ENCODE measurements around the gene AVPI1. TPM values are rescaled to one million over a fixed set of nuclear protein-coding genes. Genes with fewer than 3 reads are reported as not detected.

AVPI1 gene
- total RNA-seq, 1 donor from 2014 or later: 5.6 TPM

DNA sequence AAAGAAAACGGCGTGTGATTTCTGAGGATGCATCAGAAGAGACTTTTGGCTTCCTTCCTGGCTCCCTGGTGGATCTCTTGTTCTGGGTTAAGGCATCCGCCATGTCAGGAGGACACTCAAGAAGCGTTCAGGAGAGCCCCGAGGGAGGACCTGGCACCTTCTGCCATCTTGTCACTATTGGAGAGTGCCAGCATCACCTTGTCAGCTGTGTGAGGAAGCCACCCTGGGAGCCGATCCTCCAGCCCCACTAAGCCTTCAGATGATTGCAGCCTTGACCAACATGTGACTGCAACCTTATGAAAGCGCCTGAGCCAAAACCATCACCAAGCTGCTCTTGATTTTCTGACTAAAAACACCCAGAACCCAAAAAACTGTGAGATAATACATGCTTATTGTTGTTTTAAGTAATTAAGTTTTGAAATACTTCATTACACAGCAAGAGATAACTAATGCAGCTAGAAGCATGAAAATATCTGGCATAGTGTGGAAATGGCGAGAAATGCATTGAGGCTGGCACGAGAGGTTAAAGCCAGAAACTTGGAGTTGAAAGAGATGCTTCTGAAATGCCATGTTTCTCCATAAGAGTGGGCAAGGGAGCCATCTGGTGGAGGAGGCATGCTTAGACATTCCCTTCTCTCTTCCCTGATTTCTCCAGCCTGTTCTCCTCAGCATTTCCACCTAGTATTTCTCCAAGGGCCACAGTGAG, 44.5 kb upstream of the AVPI1 start:
- Mint-ChIP-seq H3K9me3 (ENCODE audit: unreplicated experiment) (no peaks in the 10 kb centered on the region), H3K4me1 (ENCODE audit: low read depth, unreplicated experiment) (no peaks in the 10 kb centered on the region), H3K27me3 (ENCODE audit: low read depth, unreplicated experiment) (peaks cover 7% of the 10 kb centered on the region), H3K27ac (ENCODE audit: unreplicated experiment) (no peak overlapping the region), H3K4me3 (ENCODE audit: unreplicated experiment) (no peak overlapping the region), H3K36me3 (ENCODE audit: low read depth, unreplicated experiment) (peaks cover 3% of the 10 kb centered on the region)
- no peaks in the 10 kb centered on the region for H3K79me2 ChIP-seq (ENCODE audit: insufficient read depth, low read length)
- peak; percentile 98 for TF ChIP-seq CTCF (IDR thresholded peaks at IDR 0.05; ENCODE audit: insufficient read depth, low read depth, low read length)
- TF ChIP-seq EZH2 (IDR thresholded peaks at IDR 0.05; ENCODE audit: insufficient read depth, low read length): no peak
- no peaks in the 10 kb centered on the region for H3K9me3 ChIP-seq (ENCODE audit: insufficient read depth, low read depth, low read length)
- no peak overlapping the region for H3K4me2 ChIP-seq (ENCODE audit: low read length)
- peaks cover 2% of the 10 kb centered on the region for H3K4me1 ChIP-seq (ENCODE audit: insufficient read depth, low read length)
- no peak overlapping the region for H3K4me3 ChIP-seq (ENCODE audit: insufficient read depth, low read depth, low read length)
- no peaks in the 10 kb centered on the region for H3K36me3 ChIP-seq (ENCODE audit: insufficient read depth, low read length)
- no peak overlapping the region for H3K27ac ChIP-seq (ENCODE audit: low read depth, low read length)
- FAIRE-seq (no peak), DNase-seq (ENCODE audit: low read depth) (peak; percentile 44)
- H4K20me1 ChIP-seq (ENCODE audit: insufficient read depth, low read length): no peaks in the 10 kb centered on the region
- no peaks in the 10 kb centered on the region for H3K27me3 ChIP-seq (ENCODE audit: insufficient read depth, low read length)
- no peak overlapping the region for H2AFZ ChIP-seq (ENCODE audit: low read depth, low read length)
- H3K9ac ChIP-seq (ENCODE audit: low read length): no peak overlapping the region

DNA sequence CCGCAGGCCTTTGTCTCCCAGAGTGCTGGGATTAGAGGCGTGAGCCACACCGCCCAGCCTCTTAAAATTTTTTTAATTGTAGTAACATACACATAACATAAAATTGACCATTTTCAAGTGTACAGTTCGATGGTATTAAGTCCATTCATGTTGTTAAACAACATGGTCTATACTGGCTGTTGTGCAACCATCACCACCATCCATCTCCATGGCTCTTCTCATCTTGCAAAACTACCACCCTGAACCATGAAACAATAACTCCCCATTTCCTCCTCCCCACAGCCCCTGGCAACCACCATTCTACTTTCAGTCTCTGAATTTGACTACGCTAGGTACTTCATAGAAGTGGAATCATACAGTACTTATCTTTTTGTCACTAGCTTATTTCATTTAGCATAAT, 42.0 kb upstream of the AVPI1 start:
- no peaks in the 10 kb centered on the region for H3K36me3 ChIP-seq (ENCODE audit: insufficient read depth, low read length)
- no peaks in the 10 kb centered on the region for H4K20me1 ChIP-seq (ENCODE audit: insufficient read depth, low read length)
- H3K27me3 ChIP-seq (ENCODE audit: insufficient read depth, low read length): no peaks in the 10 kb centered on the region
- Mint-ChIP-seq H3K4me1 (ENCODE audit: low read depth, unreplicated experiment) (peaks cover 4% of the 10 kb centered on the region), H3K27me3 (ENCODE audit: low read depth, unreplicated experiment) (no peaks in the 10 kb centered on the region), H3K9me3 (ENCODE audit: unreplicated experiment) (no peaks in the 10 kb centered on the region), H3K4me3 (ENCODE audit: unreplicated experiment) (no peak overlapping the region), H3K36me3 (ENCODE audit: low read depth, unreplicated experiment) (peaks cover 3% of the 10 kb centered on the region), H3K27ac (ENCODE audit: unreplicated experiment) (no peak overlapping the region)
- no peak overlapping the region for H2AFZ ChIP-seq (ENCODE audit: low read depth, low read length)
- H3K4me2 ChIP-seq (ENCODE audit: low read length): no peak overlapping the region
- H3K9me3 ChIP-seq (ENCODE audit: insufficient read depth, low read depth, low read length): no peaks in the 10 kb centered on the region
- no peak overlapping the region for H3K9ac ChIP-seq (ENCODE audit: low read length)
- FAIRE-seq (no peak), DNase-seq (ENCODE audit: low read depth) (no peak)
- H3K79me2 ChIP-seq (ENCODE audit: insufficient read depth, low read length): no peaks in the 10 kb centered on the region
- no peak for TF ChIP-seq EZH2 (IDR thresholded peaks at IDR 0.05; ENCODE audit: insufficient read depth, low read length)
- no peak for TF ChIP-seq CTCF (IDR thresholded peaks at IDR 0.05; ENCODE audit: insufficient read depth, low read depth, low read length)
- H3K4me1 ChIP-seq (ENCODE audit: insufficient read depth, low read length): peaks cover 4% of the 10 kb centered on the region
- H3K4me3 ChIP-seq (ENCODE audit: insufficient read depth, low read depth, low read length): no peak overlapping the region
- no peak overlapping the region for H3K27ac ChIP-seq (ENCODE audit: low read depth, low read length)

- Mint-ChIP-seq H3K9me3 (ENCODE audit: unreplicated experiment) (no peaks in the 10 kb centered on the region), H3K27ac (ENCODE audit: unreplicated experiment) (no peak overlapping the region), H3K4me1 (ENCODE audit: low read depth, unreplicated experiment) (peaks cover 4% of the 10 kb centered on the region), H3K36me3 (ENCODE audit: low read depth, unreplicated experiment) (peaks cover 6% of the 10 kb centered on the region), H3K4me3 (ENCODE audit: unreplicated experiment) (no peak overlapping the region), H3K27me3 (ENCODE audit: low read depth, unreplicated experiment) (no peaks in the 10 kb centered on the region)
- Histone ChIP-seq H2AFZ (ENCODE audit: low read depth, low read length) (peak overlapping the region; percentile 58), H3K4me1 (ENCODE audit: insufficient read depth, low read length) (peaks cover 4% of the 10 kb centered on the region), H3K4me2 (ENCODE audit: low read length) (peak overlapping the region; percentile 84), H4K20me1 (ENCODE audit: insufficient read depth, low read length) (no peaks in the 10 kb centered on the region), H3K36me3 (ENCODE audit: insufficient read depth, low read length) (no peaks in the 10 kb centered on the region), H3K9me3 (ENCODE audit: insufficient read depth, low read depth, low read length) (no peaks in the 10 kb centered on the region), H3K9ac (ENCODE audit: low read length) (peak overlapping the region; percentile 45), H3K79me2 (ENCODE audit: insufficient read depth, low read length) (no peaks in the 10 kb centered on the region), H3K27me3 (ENCODE audit: insufficient read depth, low read length) (no peaks in the 10 kb centered on the region), H3K4me3 (ENCODE audit: insufficient read depth, low read depth, low read length) (peak overlapping the region; percentile 52), H3K27ac (ENCODE audit: low read depth, low read length) (peak overlapping the region; percentile 60)
- TF ChIP-seq CTCF (IDR thresholded peaks at IDR 0.05; ENCODE audit: insufficient read depth, low read depth, low read length): no peak
- no peak for TF ChIP-seq EZH2 (IDR thresholded peaks at IDR 0.05; ENCODE audit: insufficient read depth, low read length)
- DNase-seq (ENCODE audit: low read depth): peak; percentile 80
- peak; percentile 95 for FAIRE-seq
Observed at GRCh38 chr10:97726636-97727178, 39.7 kb upstream of the AVPI1 start.

Data from astrocyte (in vitro differentiated cells and primary cell).